Nephron (organoid): ENCODE data around the gene HVCN1.
A peak's percentile ranks its signal among the peaks of the same experiment; 100 is the strongest.
"Not testable (repeated sequence)": the region's sequence is repeated elsewhere in the genome, so short reads cannot be mapped to it uniquely, and the experiment has no call there.

Source experiments
- H3K27ac Mint-ChIP-seq, 3 experiments: 2 replicates each; pipeline ENCODE4 v1.8.0; 2020; ENCODE audit warnings: mixed read lengths in 3 of 3, mild to moderate bottlenecking in 2 of 3, moderate library complexity in 1 of 3
- H3K27me3 Mint-ChIP-seq: 2 replicates; pipeline ENCODE4 v1.8.0; 2021; ENCODE audit warnings: low read depth, mild to moderate bottlenecking, moderate library complexity, mixed read lengths
- H3K36me3 Mint-ChIP-seq: 2 replicates; pipeline ENCODE4 v1.8.0; 2020; ENCODE audit warnings: low read depth, mixed read lengths
- H3K4me1 Mint-ChIP-seq: 2 replicates; pipeline ENCODE4 v1.8.0; 2020; ENCODE audit warnings: mixed read lengths
- H3K4me3 Mint-ChIP-seq, 3 experiments: 2 replicates each; pipeline ENCODE4 v1.8.0; 2020; ENCODE audit warnings: mild to moderate bottlenecking in 3 of 3, mixed read lengths in 3 of 3, moderate library complexity in 2 of 3
- H3K9me3 Mint-ChIP-seq: 2 replicates; pipeline ENCODE4 v1.8.0; 2020; ENCODE audit warnings: mixed read lengths
- TF ChIP-seq, protein P1 (sequence below), 3 experiments: fragments of 200-600 bp; sonication (generic); IDR thresholded peaks; one replicate each; pipeline ENCODE4 v1.5.0; 2021; ENCODE audit warnings: antibody characterized with exemption in 3 of 3; ENCODE audit not compliant: unreplicated experiment in 3 of 3

Gene HVCN1

DNA sequence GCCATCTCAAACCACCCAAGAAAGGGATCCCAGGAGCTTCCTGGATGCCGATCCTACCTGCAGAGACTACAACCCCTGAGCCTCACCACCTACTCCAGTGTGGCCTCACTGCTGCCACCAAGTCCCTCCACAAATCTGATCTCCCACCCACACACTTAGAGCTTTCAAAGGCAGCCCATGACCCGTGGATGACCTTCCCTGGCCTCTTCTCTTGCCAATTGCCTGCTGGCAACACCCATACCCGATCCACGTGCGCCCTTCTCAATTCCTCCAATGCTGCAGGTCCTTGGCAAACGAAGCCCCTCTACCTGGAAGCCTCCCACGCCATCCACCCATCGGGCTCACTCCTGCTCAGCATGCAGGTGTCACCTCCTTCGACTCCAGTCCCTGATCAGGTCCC lies 30.7 kb downstream of the HVCN1 start:
- Mint-ChIP-seq H3K9me3 (no peaks in the 10 kb centered on the region), H3K27ac (peak overlapping the region in 1 of 3 experiments; percentile 50), H3K36me3 (peaks cover 22% of the 10 kb centered on the region), H3K4me1 (peaks cover 28% of the 10 kb centered on the region), H3K4me3 (no peak overlapping the region), H3K27me3 (no peaks in the 10 kb centered on the region)
- TF ChIP-seq, protein P1, sequence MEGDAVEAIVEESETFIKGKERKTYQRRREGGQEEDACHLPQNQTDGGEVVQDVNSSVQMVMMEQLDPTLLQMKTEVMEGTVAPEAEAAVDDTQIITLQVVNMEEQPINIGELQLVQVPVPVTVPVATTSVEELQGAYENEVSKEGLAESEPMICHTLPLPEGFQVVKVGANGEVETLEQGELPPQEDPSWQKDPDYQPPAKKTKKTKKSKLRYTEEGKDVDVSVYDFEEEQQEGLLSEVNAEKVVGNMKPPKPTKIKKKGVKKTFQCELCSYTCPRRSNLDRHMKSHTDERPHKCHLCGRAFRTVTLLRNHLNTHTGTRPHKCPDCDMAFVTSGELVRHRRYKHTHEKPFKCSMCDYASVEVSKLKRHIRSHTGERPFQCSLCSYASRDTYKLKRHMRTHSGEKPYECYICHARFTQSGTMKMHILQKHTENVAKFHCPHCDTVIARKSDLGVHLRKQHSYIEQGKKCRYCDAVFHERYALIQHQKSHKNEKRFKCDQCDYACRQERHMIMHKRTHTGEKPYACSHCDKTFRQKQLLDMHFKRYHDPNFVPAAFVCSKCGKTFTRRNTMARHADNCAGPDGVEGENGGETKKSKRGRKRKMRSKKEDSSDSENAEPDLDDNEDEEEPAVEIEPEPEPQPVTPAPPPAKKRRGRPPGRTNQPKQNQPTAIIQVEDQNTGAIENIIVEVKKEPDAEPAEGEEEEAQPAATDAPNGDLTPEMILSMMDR (IDR thresholded peaks at IDR 0.05; ENCODE audit: unreplicated experiment in 3 of 3) = no peak

DNA sequence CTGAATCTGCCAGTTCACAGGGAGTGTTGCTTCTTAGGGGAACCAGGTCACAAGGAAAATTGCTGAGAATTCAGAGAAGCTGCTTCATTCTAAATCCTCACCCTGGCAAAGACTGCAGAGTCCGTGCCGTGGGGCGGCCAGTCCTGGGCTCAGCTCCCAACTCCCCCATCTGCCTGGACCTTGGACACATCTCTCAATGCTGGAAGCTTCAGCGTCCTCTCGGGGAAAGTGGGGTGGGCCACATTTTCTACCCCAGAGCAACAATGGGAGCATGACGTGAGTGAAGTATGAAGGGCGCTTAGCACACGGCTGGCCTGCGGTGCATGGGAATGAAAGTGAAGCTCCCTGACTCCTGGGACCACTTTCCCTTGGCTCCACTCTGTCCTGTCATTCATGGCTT lies 31.2 kb downstream of the HVCN1 start:
- TF ChIP-seq, protein P1 (IDR thresholded peaks at IDR 0.05; ENCODE audit: unreplicated experiment in 3 of 3) = no peak
- Mint-ChIP-seq H3K4me3 (no peak overlapping the region), H3K27ac (peak overlapping the region in 1 of 3 experiments; percentile 50), H3K36me3 (peaks cover 21% of the 10 kb centered on the region), H3K4me1 (peaks cover 28% of the 10 kb centered on the region), H3K9me3 (no peaks in the 10 kb centered on the region), H3K27me3 (no peaks in the 10 kb centered on the region)

DNA sequence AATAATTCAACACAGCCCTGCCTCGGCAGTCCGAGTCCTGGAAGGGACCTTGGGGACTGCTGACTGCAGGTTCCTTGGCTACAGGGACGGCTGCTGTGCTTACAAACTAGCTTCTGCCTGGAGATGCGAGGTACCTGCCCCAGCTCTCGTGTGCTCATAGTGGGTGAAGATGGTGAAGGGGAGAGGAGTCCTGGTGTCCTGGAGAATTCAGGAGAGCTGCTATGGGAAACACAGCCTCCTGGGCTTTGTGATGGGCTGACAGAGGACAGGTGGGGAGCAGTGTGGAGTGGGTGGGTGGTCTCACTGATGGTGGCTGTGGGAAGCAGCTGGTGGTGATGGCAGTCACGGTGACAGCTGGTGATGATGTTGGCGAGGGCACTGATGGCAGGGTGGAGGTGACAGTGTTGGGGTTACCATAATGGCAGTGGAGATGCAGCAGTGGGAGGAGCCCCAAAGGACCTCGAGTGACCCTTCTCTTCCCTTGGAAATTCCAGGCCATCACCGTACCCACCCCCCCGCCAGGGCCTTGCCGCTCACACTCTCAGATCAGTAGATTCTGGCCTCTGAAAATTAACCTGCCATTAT lies 32.8 kb downstream of the HVCN1 start:
- Mint-ChIP-seq H3K9me3 (no peaks in the 10 kb centered on the region), H3K36me3 (peaks cover 32% of the 10 kb centered on the region), H3K4me1 (peaks cover 28% of the 10 kb centered on the region), H3K4me3 (no peak overlapping the region), H3K27ac (no peak overlapping the region), H3K27me3 (no peaks in the 10 kb centered on the region)
- TF ChIP-seq, protein P1 (IDR thresholded peaks at IDR 0.05; ENCODE audit: unreplicated experiment in 3 of 3) = no peak

DNA sequence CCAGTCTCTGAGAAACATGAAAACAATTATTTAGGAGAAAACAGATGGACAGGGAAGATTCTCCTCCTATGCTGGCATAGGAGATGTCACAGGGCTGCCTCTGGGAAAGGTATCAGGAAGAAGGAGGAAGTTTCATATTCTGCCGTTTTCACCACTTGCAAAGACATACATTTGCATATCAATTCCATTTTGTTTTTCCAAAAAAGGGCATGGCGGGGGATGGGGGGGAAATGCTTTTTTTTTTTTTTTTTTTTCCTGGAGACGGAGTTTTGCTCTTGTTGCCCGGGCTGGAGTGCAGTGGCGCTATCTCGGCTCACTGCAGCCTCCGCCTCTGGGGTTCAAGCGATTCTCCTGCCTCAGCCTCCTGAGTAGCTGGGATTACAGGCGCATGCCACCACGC lies 34.7 kb downstream of the HVCN1 start:
- H3K4me3 Mint-ChIP-seq, H3K27me3 Mint-ChIP-seq, H3K9me3 Mint-ChIP-seq, H3K27ac Mint-ChIP-seq: not testable (repeated sequence)
- peaks cover 44% of the 10 kb centered on the region for H3K36me3 Mint-ChIP-seq
- H3K4me1 Mint-ChIP-seq = peaks cover 28% of the 10 kb centered on the region

DNA sequence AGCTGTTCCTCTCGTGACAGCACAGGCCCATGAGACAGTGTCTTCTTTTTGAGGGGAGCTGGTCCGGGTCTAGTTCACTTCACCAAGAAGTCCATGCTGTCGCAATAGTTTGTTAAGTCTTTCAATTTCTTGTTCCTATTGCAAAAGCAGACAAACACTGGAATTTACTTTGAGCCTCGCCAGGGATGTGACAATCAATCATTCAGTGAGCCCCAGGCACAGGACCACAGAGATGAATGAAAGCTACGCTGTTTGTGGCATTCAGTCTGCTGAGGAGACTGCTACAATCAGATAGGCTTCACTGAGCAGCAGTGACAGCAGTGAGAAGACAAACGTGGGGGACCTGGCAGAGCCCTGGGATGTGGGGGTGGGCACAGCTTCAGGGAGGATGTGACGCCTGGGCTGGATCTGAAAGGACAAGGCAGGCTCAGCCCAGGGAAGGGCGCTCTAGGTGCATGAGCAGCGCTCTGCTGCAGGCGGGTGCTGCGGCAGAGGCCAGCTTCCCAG lies 39.5 kb downstream of the HVCN1 start:
- TF ChIP-seq, protein P1 (IDR thresholded peaks at IDR 0.05; ENCODE audit: unreplicated experiment in 3 of 3) = no peak
- Mint-ChIP-seq H3K36me3 (peaks cover 67% of the 10 kb centered on the region), H3K9me3 (no peaks in the 10 kb centered on the region), H3K27me3 (no peaks in the 10 kb centered on the region), H3K4me3 (no peak overlapping the region), H3K4me1 (no peaks in the 10 kb centered on the region), H3K27ac (no peak overlapping the region)

DNA sequence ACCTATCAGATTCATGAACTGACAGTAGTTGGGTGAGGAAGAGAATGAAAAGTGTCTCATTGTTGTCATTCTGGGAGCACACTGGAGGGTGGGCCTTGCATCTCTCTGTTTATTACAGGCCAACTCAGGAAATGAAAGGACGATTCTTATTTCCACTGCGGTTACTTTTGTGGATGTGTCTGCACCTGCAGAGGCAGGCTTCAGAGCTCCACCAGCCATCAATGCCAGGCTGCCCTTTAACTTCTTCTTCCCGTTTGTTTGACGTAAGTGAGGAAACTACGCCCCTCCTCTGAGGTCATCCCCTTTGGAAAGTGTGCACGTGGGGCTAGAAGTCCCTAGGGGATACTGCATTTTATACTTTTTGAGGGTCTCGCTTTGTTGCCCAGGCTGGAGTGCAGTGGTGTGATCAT lies 41.3 kb downstream of the HVCN1 start:
- Mint-ChIP-seq H3K36me3 (peaks cover 61% of the 10 kb centered on the region), H3K4me1 (peaks cover 5% of the 10 kb centered on the region), H3K27me3 (no peaks in the 10 kb centered on the region), H3K9me3 (no peaks in the 10 kb centered on the region), H3K4me3 (no peak overlapping the region), H3K27ac (no peak overlapping the region)
- TF ChIP-seq, protein P1 (IDR thresholded peaks at IDR 0.05; ENCODE audit: unreplicated experiment in 3 of 3) = no peak
